ENCODE measurements around the gene CCL23.

DNA sequence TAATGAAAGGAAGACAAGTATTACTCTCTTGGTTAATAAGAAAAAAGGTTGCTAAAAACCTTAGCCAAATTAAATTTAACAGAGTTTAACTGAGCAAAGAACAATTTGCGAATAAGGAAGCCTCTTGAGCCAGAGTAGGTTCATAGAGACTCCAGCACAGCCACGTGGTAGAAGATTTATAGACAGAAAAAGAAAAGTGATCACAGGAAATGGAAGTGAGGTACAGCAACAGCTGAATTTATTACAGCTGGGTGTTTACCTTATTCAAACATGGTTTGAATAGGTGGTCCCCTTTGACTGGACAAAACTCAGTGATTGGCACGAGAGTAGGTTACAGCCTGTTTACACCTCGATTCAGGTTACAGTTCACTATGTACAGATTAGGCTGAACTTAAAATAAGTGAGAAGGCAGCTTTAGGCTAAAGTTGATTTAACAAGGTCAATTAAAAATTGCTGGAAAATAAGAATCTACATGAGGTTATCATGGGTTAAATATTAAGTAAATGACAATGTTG is 13.1 kb downstream of the CCL23 start:
- TF ChIP-seq, protein P1, sequence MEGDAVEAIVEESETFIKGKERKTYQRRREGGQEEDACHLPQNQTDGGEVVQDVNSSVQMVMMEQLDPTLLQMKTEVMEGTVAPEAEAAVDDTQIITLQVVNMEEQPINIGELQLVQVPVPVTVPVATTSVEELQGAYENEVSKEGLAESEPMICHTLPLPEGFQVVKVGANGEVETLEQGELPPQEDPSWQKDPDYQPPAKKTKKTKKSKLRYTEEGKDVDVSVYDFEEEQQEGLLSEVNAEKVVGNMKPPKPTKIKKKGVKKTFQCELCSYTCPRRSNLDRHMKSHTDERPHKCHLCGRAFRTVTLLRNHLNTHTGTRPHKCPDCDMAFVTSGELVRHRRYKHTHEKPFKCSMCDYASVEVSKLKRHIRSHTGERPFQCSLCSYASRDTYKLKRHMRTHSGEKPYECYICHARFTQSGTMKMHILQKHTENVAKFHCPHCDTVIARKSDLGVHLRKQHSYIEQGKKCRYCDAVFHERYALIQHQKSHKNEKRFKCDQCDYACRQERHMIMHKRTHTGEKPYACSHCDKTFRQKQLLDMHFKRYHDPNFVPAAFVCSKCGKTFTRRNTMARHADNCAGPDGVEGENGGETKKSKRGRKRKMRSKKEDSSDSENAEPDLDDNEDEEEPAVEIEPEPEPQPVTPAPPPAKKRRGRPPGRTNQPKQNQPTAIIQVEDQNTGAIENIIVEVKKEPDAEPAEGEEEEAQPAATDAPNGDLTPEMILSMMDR (IDR thresholded peaks at IDR 0.05), result no peak
- TF ChIP-seq POLR2A (IDR thresholded peaks at IDR 0.05) (no peak), POLR2AphosphoS5 (IDR thresholded peaks at IDR 0.05) (no peak)
